Retina (tissue), 1 donor: Measurements from ENCODE around the gene C10orf71.
A peak's percentile ranks its signal among the peaks of the same experiment; 100 is the strongest.

Source experiments
- DNase-seq: peaks from one replicate; pipeline ENCODE4 v3.0.0-alpha.2; 2016

C10orf71 gene

DNA sequence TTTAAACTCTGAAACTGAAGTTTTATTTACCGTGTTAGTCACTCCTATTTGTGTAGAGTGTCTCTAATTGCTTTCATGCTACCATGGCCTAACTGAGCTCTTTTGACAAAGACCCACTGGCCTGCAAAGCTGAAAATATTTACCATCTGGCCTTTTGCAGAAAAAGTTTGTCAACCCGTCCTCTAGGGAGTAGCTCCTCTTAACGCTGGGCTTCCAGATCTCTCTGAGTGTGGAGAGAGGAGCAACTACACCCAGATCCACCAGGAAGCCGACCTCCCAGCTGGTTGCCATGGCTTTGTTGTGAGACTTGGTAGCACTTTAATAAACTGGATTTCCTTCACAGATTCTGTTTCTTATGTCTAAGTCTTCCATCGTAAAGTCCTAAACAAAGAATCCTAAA lies 4.2 kb upstream of the C10orf71 start:
- DNase-seq: no peak

DNA sequence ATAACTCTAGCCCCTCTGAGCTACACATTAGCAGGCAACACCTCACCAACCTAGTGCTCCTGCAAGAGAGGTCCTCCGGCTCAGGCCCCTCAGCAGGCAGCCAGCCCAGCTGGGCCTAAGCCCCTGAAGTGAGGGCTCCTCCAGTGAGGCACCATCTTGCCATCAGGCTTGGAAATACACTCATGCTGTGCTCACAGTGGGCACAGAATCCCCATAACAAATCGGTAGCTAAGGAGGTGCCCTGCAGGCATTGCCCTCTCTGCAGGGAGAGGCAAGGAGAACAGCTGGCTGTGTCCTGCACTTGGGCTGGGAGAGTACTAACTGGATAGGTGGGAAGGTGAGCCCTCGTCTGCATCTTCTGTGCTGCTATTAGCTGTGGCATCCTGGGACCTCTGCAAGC lies 3.7 kb upstream of the C10orf71 start:
- no peak for DNase-seq

DNA sequence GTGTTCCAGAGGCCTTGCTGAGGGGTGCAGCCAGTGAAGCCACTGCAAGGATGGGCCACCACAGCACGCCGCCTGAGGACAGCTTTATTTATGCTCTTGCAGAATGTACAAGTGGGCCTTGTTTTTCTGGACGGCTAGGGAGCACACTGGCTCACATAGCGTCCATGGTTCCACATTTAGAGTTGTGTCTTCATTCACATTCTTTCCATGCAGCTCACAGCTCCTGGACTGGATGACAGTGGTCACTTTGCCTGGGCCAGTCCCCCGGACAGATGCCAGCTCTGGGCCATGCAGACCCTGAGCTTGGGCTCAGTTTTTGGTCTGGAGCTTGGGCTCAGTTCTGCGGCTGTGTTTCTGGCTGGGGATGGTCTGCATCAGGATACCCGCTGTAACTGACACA lies 2.6 kb upstream of the C10orf71 start:
- DNase-seq: peak; percentile 13

DNA sequence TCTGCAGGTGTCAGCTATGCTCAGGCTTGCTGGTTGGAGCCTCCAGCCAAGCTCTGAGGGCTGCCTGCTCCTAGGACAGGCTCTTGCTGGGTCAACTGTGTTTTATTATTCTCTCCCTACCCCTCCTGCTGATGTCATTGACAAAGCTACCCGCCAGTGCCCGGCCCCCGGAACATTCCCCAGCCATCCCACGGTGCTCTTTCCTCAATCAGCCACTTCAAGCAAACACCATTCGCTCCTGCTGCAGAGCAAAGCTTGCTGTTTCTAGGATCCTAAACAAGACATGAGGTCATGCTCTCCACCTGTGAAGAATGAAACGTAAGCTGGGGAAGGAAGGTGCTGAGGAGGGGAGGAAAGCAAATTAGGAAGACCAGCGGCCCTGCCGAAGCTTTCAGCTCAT lies 2.1 kb upstream of the C10orf71 start:
- DNase-seq: peak; percentile 21

DNA sequence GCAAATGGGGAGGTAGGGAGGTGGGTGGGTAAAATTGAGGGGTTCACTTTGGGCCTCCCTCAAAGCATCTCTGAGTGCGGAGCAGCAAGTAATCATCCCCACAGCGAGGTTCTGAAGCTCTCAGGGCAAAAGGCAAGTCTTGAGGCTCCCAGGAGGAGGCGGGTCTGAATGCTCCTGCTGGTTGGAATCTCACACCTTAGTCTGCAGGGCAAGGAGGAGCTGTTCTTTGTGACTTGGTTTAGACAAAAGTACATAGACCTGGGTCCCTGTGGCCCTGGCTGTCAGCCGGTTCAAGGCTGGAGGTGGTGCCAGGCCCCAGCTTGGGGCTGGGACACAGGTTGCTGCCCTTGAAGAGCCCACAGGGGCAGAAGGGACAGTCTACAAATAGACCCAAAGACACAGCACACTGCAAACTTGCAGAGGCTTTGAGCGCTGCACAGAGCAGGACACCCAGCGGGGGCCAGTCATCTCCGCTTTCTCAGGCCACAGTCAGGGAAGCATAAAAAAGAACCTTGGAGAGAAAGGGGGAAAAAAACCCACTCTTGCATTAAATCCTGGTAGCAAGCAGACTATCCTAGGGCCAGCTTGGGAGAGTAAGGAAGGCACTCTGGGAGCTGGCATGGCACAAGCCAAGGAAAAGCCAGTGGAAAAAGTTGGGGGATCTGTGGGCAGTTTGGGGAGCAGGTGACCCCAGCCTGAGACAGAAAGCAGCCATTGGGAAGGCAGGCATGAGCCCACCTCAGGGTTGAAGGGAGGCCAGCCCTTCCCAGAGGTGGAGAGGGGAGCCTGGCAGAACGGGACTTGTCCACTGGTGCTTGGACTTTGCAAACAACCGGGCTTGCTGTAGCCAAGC lies 926 bp upstream of the C10orf71 start:
- peak; percentile 38 for DNase-seq

- DNase-seq: no peak
Measured at GRCh38 chr10:49298671-49298982, 343 bp upstream of the C10orf71 start.

GRCh38 chr10:49299816-49300139 lies 808 bp downstream of the C10orf71 start:
- DNase-seq: peak; percentile 50

DNA sequence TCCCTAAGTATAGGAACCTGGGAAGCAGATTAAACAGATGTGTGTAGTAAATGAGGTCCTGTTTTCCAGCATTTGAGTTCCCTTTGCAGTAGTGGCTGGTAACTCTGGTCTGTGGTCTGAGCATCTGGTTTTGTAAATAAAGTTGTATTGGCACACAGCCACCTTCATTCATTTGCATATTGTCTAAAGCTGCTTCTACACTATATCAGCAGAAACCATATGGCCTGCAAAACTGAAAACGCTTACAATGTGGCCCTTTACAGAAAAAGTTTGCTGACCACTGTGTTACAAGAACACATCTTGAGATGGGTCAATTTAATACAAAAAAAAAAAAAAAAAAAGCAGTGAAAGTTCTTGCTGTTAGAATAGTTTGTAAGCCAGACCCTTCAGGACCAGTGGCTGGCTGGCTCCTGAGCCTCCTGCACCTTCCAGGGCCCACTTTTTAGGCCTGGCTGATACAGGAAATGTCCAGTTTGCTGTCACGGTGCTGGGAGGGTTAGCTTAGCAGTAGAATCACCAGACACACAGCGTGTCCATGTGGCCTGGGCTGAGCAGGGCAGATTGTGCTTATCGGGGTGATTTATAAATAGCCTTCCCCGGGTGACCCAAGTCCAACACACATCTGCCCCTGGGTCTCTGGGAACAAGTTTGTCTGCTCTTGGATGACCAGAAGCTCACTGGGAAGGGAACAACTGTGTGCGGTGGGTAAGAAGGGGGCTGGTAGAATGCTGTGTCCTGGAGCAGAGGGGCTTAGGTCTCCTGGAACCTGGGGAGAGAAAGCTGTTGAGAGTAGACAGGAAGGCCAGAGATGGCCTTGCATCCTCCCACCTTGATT lies 1.4 kb downstream of the C10orf71 start:
- DNase-seq: peak; percentile 15

GRCh38 chr10:49301302-49301701 lies 2.3 kb downstream of the C10orf71 start:
- no peak for DNase-seq

GRCh38 chr10:49302088-49302487 lies 3.1 kb downstream of the C10orf71 start:
- DNase-seq: no peak

- DNase-seq: no peak
Measured at GRCh38 chr10:49303711-49304110, 4.7 kb downstream of the C10orf71 start.

GRCh38 chr10:49304137-49304536 lies 5.2 kb downstream of the C10orf71 start:
- DNase-seq: no peak

DNA sequence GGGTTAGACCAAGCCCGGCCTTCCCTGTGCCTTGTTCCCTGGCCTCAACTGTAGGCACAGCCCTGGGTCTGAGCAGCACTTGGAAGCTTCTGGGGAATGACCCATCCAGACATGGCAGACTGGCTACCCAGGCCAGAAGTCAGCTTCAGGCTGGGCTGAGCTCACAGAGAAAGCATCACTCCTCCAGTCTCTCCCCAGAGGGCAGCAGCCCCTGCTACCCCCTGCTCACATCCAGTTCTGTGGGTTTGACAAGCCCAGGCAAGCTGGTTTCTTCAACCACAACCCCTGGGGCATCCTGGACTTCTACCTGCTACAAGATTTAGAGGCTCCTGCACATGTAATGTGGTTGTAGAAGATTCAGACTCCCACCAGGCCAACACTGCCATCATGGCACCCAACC lies 9.0 kb downstream of the C10orf71 start:
- no peak for DNase-seq

- DNase-seq: no peak
Measured at GRCh38 chr10:49308881-49309280, 9.9 kb downstream of the C10orf71 start.

DNA sequence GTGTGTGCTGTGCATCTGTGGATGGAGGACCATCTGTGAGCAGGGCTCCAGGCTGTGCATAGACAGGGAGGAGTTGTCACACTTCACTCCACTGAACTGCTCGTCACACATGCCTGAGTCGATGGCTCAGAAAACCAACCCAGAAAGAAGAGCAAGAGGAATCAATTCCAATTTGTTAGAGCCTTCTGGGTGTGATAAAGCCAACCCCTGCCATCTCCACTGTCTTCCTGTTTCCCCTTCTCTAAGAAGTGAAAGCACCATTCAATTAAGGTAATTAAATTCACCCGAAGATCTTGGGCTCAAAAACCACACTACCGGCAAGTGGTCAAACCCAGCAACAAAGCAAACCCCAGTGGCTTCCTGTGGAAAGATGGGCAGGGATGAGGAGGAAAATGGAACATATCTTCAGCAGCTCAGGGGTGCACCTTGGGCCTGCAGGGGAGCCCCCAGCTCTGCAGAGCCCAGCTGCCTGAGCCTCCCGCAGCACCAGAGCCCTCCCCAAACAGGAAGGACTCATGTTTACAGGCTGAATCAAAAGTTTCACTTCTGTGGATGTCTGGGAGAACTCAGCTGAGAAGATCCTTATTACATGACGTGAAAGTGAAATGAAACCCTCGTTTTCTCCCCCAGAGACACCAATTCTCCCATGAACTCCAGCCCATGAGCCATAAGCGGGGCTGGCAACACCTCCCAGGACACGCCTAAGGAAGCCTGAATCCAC lies 10.9 kb downstream of the C10orf71 start:
- no peak for DNase-seq

GRCh38 chr10:49310460-49310859 lies 11.5 kb downstream of the C10orf71 start:
- no peak for DNase-seq

GRCh38 chr10:49310901-49311554 lies 12.1 kb downstream of the C10orf71 start:
- no peak for DNase-seq

DNA sequence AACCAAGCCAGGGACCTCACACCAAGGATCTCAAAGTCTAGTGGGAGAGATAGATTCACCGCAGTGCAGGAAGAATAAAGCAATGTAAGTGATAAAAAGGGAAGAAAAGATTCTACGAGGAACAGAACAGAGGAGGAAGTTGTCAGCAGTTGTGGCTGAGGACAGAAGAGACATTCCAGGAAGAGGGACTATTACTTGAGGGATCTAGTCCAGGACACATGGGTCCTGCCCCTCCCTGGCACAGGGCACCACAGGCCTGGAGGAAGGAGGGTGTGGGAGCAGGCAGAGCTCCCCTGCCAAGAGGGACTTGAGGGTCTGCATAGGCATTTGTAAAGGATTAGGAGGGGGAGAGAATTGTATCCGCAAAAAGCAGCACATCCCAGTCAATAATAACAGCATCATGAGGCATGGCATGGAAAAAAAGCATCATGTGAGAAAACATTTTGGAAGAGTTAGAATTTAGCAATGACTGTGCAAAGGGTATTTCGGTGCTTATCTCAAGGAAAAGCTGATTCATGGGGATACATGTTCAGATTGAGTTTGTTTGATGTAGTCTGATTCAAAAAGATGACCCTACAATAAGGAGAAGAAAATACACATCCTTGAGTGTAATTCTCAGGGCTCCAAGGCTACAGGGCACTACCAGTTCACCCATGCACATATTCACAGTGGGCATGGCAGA lies 12.7 kb downstream of the C10orf71 start:
- DNase-seq: no peak

- DNase-seq: no peak
Measured at GRCh38 chr10:49312246-49312869, 13.4 kb downstream of the C10orf71 start.

- no peak for DNase-seq
Measured at GRCh38 chr10:49313501-49314070, 14.6 kb downstream of the C10orf71 start.

DNA sequence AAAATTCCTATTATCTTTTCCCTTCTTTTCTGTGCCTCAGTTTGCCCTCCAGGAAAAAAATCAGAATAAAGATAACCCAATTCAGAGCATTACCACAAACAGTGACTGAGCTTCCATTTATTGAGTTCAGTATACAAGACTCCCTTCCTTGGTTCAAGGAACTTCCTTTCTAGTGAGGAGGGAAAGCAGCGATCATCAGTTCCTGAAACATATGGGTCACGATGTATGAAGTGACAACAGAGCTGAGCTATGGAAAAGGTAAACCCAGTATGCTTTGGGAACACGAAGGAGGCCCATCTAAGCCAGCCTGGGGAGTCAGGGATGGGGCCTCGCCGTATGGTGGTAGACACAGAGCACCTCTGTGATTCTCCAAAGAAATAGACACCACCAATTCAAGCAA lies 15.8 kb downstream of the C10orf71 start:
- DNase-seq: no peak

DNA sequence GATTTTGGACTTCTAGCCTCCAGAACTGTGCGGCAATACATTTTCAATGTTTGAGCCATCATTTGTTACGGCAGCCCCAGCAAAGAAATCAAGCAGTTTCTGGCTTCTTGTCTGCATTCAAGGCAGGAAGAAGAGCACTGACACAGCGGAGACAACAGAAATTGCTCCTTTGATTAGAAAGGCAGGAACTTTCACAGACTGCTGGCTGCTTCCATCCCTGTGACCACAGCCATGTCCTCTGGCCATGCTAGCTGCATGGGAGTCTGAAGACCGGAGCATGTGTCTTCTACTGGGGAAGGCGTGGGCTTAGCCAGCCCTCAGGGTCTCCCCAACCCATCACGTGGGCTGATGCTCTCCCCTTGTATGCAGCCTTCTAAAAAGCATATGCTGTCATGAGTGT lies 19.1 kb downstream of the C10orf71 start:
- DNase-seq: no peak
